CD4-positive, alpha-beta T cell treated with Interleukin-4 for 1 hour (primary cell): Measurements from ENCODE around the gene ADGRG1.

Experiments
- DNase-seq, 2 donors: peaks; one replicate each; pipeline ENCODE4 v3.0.0-alpha.2; 2020 to 2022

ADGRG1 gene

DNA sequence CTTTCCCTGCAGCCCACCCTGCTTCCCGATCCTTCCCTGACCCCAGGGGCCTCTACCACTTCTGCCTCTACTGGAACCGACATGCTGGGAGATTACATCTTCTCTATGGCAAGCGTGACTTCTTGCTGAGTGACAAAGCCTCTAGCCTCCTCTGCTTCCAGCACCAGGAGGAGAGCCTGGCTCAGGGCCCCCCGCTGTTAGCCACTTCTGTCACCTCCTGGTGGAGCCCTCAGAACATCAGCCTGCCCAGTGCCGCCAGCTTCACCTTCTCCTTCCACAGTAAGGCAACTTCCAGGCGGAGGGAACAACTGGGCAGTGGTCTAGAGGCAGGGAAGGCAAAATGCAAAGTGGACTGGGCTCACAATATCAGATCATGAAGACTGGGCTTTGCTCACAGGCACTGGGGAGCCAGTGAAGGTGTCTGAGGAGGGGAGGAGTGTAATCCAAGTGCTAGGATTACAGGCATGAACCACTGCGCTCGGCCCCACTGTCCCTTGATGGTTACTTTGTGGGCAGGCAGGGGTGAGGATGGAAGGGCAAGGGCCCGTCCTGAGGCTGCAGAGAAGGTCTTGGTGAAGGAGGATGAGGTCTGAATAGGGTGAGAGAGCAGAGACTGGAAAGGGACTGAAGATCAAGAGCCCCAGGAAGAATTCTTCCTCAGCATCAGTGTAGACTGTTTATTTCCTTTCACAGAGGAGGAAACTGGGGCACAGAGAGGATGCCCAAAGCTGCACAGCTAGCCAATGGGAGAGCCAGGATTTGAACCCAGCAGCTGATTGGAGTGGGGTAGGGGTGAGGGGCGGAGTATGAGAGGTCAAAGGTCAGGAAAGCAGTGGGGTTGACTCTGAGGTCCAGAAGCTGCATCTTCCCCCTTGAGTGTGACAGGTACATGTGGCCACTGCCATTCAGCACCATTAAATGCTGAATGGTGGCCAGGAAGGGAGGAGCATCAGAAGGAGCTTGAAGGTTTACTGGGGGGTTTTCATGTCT, 23.2 kb downstream of the ADGRG1 start:
- DNase-seq, result peak; percentile 28 to 53

DNA sequence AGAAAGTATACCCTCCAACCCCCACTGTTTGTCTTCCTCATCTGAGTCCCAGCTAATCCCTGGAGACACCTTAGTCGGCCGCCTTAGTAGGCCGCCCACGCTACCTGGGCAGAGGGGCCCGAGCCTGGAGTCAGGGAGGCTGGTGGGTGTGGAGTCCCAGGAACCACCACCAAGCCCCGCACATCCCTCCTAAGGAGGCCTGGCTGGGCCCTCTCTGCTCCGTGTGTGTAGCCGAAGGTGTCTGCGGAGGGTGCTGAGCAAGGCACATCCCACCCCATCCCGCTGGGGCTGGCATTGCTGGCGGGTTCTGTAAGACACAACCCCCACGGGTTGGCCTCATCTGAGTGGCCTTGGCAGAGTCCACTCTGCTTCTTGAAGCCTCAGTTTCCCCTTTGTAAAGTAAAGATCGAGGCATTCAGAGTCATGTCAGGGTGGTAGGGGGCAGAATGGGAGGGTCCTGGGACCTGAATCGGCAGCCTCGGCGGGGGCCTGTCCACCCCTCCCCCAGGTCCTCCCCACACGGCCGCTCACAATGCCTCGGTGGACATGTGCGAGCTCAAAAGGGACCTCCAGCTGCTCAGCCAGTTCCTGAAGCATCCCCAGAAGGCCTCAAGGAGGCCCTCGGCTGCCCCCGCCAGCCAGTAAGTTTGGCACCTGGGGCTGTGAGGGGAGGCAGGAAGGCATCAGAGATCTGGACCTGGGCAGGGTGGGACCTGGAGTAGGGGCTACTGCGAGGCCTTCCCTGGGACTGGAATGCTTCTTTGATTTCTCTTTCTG, 24.5 kb downstream of the ADGRG1 start:
- no peak for DNase-seq

DNA sequence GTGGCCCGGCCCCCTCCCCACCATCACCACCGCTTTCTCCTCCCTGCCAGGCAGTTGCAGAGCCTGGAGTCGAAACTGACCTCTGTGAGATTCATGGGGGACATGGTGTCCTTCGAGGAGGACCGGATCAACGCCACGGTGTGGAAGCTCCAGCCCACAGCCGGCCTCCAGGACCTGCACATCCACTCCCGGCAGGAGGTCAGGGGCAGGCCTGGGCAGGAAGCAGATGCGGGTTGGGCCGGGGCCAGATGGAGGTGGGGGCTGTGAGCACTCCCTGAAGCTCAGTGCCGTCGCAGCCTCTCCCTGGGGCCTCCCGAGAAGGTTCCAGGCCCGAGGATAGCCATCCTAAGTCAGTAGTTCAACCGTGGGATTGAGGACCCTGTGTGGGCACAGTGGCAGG, 25.5 kb downstream of the ADGRG1 start:
- no peak for DNase-seq

DNA sequence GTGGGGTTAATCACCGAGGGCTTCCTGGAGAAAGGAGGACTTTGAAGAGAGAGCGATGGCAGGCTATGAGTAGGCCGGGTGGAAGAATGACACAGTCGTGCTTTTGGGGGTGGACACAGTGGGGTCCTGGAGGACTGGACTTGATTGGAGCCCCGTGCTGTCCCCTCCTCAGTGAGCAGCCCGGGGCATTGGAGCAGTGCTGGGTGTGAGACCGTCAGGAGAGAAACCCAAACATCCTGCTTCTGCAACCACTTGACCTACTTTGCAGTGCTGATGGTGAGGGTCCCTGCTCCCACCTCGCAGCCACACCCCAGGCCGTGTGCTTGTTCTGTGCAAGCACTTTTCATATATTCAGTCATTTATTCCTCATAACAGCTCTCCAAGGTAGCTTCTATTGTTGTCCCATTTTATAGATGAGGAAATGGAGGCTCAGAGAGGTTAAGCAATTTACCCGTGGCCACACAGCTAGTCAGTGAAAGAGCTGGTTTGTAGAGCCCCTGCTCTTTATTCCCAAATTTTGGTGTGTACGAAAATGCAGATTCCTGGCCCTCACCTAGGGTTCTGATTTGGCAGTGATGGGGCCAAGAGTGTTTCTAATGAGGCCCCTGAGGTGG, 28.0 kb downstream of the ADGRG1 start:
- no peak for DNase-seq

DNA sequence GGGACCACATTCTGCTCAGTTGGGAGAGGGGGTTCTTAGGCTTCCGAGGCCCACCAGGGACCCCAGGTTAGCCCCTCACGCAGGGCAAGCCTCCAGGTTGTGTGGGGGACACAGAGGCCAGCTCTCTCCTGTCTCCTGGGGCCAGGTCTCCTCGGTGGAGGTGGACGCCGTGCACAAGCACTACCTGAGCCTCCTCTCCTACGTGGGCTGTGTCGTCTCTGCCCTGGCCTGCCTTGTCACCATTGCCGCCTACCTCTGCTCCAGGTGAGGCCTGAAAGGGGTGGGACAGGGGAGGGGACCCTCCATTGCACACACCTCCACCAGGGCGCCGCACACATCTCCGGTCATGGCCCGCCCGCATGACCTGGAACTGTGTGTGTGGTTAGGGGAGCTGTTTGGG, 28.8 kb downstream of the ADGRG1 start:
- no peak for DNase-seq

DNA sequence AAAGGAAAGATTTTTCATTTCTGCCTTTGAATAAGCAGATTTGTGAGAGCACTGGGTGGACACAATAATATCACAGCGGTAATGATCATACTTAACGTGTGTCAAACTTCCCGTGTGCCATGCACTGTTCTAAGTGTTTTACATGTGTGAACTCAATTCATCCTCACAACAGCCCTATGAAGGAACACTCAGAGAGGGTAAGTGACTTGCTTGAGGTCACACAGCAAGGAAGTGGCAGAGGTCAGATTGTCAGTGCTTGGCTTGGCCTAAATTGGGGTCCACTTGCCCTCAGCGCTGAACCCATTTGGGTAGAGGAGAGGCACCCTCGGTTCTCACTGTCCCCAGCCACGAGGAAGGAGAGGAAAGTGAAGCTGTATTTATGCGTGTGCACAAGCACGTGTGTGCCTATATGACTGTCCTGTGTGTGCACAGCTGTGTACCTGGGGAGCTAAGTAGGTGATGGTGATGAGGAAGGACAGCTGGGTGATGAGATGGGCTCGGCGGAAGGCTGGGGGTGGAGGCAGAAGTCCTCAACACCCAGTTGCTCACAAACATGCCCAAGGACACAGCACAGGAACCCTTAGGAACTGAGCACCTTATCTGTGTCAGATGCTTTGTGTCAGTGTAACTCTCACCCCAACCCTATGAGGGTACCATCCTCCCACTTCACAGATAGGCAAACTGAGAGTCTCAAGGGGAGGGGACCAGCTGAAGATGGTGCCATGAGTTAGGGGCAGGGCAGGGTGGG, 29.9 kb downstream of the ADGRG1 start:
- DNase-seq, result no peak

DNA sequence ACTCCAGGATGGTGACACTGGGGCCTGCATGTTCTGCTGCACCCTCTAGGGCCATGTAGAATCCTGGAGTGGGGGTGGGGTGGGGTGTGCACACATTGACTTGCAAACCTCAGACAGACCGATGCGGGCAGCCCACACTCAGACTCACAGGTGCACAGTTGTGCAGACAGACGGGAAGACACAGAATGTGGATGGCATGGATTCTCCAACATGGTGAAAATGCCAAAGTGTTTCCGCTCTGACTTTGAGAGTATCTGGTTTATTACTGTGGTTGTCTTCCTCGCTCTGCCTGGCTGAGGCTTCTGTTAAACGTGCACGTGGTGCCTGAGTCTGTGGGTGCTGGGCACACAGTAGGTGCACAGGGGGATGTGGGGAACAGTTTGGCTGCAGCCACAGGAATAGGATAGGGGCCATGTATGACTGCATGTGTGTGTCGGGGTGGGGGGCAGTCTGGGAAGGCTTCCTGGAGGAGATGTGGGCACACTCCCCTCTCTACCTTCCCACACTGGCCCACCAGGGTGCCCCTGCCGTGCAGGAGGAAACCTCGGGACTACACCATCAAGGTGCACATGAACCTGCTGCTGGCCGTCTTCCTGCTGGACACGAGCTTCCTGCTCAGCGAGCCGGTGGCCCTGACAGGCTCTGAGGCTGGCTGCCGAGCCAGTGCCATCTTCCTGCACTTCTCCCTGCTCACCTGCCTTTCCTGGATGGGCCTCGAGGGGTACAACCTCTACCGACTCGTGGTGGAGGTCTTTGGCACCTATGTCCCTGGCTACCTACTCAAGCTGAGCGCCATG, 30.6 kb downstream of the ADGRG1 start:
- DNase-seq, result no peak

DNA sequence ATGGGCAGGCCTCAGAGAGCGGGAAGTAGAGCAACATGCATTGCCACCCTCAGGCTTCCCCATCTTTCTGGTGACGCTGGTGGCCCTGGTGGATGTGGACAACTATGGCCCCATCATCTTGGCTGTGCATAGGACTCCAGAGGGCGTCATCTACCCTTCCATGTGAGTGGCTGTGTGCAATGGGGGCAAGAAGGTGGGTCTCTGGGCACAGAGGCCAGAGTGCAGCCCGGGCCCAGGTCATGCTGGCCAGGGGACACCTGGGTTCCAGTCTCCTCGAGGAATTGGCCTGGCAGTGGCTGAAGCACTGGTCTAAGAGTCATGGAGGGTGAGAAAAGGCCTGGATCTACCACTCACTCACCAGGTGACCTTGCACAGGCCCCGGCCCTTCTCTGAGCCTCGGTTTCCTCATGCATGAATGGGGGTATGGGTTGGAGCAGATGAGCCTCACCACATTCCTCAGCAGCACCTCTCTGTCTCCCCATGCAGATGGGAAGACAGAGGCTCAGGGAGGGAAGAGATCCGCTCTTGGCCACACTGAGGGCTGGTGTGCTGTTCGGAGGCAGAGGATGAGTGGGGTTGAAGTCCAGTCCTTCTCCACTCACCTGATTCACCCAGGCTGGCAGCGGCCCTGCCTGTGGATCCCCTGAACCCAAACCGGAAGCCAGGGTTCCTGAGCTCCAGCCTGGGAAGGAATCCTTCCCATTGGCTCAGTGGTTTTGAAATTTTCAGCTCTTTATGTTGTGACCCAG, 32.5 kb downstream of the ADGRG1 start:
- DNase-seq, result no peak

DNA sequence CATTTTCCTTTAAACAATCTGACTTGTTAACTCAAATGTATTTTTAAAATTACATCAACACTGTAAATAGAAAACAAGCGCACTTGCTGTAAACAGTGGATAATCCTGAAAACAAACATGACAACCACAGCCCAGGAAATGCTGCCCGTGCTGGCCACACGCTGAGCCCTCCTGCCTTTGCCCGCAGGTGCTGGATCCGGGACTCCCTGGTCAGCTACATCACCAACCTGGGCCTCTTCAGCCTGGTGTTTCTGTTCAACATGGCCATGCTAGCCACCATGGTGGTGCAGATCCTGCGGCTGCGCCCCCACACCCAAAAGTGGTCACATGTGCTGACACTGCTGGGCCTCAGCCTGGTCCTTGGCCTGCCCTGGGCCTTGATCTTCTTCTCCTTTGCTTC, 33.1 kb downstream of the ADGRG1 start:
- DNase-seq, result no peak

DNA sequence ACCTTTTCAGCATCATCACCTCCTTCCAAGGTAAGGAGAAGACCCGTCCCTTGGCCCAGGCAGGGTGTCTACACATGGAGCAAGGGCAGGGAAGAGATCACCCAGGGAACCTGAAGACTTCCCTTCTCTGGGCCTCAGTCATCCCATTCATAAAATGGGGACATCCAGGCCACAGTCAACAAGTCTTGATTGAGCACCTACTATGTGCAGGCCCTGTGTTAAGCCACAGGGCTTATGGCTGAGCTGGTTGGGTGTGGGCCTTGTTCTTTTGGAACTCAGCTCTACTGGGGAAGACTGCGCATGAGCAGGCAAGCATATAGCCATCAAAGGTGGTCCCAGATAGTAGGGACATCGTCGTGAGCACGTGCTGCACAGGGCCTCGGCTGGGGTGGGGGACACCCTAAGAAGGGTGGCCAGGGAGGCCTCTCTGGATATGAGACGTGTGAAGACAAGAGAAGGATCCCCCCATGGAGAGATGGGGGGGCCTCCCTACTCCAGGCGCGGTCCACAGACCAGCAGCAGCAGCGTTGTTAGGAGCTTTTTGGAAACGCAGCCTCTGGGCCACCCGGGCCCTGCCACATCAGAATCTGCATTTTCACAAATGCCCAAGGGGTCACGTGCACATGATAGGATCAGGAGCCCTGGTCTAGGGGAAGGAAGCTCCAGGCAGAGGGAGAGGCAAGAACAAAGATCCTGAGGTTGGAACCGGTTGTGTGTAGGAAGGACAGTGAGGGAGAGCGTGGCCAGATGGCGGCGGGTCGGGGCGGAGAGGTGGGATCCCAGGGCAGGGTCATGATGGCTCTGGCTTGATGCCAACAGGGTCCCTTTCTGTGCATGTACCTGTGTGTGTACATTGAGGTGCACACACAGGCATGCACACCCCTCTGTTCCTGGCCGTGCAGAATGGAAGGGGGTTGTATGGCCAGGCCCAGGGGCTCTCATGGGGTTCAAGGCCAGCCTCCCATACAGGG, 33.8 kb downstream of the ADGRG1 start:
- no peak for DNase-seq

DNA sequence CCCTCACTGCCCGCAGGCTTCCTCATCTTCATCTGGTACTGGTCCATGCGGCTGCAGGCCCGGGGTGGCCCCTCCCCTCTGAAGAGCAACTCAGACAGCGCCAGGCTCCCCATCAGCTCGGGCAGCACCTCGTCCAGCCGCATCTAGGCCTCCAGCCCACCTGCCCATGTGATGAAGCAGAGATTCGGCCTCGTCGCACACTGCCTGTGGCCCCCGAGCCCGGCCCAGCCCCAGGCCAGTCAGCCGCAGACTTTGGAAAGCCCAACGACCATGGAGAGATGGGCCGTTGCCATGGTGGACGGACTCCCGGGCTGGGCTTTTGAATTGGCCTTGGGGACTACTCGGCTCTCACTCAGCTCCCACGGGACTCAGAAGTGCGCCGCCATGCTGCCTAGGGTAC, 35.0 kb downstream of the ADGRG1 start:
- no peak for DNase-seq

DNA sequence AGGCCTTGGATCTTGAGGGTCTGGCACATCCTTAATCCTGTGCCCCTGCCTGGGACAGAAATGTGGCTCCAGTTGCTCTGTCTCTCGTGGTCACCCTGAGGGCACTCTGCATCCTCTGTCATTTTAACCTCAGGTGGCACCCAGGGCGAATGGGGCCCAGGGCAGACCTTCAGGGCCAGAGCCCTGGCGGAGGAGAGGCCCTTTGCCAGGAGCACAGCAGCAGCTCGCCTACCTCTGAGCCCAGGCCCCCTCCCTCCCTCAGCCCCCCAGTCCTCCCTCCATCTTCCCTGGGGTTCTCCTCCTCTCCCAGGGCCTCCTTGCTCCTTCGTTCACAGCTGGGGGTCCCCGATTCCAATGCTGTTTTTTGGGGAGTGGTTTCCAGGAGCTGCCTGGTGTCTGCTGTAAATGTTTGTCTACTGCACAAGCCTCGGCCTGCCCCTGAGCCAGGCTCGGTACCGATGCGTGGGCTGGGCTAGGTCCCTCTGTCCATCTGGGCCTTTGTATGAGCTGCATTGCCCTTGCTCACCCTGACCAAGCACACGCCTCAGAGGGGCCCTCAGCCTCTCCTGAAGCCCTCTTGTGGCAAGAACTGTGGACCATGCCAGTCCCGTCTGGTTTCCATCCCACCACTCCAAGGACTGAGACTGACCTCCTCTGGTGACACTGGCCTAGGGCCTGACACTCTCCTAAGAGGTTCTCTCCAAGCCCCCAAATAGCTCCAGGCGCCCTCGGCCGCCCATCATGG, 35.7 kb downstream of the ADGRG1 start:
- DNase-seq, result no peak

DNA sequence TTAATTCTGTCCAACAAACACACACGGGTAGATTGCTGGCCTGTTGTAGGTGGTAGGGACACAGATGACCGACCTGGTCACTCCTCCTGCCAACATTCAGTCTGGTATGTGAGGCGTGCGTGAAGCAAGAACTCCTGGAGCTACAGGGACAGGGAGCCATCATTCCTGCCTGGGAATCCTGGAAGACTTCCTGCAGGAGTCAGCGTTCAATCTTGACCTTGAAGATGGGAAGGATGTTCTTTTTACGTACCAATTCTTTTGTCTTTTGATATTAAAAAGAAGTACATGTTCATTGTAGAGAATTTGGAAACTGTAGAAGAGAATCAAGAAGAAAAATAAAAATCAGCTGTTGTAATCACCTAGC, 36.2 kb downstream of the ADGRG1 start:
- DNase-seq, result no peak

DNA sequence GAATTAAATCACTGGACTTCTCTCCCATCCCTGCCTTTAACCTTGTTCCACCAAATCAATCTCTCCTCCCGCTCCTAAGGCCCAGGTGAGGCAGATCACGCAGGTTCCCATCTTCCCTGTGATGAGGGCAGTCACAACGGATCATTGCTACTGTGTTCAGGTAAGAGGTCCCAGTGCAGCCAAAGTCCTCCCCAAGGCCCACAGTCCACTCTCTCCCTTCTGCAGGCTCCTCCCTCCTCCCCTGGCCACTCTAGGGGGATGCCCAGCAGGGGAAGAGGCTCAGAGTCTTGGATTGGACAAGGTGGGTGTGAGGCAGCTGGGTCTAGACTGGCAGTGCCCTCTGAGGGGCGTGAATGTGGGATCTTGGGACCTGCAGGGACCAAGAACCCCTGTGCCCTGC, 37.1 kb downstream of the ADGRG1 start:
- no peak for DNase-seq

DNA sequence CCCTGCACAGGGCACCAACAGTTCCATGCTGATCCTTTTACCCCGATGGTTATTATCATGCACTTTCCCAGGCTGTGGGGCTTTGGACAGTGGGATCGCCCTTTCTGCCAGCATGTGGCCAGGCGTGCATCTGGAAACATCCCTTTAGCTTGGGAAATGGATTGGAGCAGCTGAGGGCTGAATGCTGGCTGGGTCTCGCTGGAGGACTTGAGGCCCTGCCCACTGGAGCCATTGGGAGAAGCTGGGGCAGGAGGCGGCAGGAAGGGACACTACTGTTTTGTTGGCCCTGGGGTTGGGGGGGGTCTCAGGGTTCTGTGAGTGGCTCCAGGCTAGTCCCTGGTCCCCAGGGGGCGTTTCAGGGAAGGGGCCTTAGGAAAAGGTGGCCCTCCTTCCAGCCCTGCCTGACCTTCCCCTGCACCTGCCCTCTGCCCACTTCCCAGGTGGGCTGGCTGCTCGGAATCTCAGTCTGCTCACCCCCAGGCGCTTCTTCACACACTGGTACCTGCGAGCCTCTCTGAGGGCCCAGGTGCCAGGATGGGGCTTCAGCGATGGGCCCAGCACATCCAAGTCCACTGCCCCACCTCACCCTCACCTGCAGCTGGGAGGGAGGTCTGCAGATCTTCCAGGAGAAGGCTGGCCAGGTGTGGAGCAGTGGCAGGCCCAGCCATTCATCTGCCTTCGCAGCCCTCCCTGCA, 38.1 kb downstream of the ADGRG1 start:
- DNase-seq, result no peak

DNA sequence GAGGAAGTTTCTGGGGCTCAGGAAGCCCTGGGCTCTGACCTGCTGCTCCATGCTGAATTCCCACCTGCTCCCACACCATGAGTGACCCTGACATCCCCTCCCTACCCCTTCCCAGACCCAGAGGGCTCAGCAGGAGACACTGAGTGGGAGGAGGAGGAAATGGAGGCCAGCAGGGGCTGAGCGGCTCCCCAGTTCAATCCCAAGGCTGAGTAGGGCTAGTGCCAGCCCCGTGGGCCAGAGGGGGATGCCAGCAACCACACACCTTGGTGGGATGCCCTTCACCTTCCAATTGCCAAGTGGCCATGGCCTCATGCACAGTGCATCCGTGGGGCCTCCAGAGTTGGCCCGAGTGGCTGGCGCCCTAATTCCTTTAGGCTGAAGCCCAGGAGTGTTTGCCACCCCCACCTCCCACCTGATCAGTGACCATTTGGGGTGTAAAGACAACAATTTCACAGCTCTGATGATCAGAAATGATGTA, 38.7 kb downstream of the ADGRG1 start:
- no peak for DNase-seq

DNA sequence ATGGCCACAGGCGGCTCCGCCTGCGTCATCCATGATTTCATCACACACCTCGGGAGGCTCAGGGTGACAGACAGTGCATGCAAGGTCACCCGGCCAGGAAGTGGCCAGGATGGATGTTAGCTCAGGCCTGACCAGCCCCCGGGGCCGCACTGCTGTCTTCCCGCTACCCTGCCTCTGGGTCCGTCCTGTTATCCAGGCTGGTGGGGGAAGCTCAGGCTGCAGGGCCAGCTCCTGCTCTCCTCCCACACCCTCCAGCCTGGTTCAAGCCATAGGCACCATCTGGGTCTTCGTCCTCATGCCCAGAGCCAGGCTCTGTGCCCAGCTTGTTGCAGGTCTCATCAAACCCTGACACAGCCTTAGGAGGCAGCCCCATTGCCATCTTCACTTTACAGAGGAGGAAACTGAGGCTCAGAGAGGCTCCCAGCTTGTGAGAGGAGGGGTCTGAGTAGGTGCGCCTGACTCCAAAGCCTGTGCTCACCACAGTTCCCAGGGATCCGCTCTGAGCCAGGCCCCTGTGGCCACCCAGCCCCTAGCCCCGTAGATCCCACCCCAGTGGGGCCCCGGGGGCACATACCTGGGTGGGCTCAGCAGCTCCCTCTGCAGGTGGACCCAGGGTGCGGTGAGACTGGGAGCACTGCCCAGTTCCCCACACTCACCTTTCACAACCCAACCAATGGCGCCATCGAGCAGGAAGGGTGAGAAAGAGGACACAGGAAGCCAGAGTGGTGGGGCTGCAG, 39.3 kb downstream of the ADGRG1 start:
- peak; percentile 16 to 82 for DNase-seq

DNA sequence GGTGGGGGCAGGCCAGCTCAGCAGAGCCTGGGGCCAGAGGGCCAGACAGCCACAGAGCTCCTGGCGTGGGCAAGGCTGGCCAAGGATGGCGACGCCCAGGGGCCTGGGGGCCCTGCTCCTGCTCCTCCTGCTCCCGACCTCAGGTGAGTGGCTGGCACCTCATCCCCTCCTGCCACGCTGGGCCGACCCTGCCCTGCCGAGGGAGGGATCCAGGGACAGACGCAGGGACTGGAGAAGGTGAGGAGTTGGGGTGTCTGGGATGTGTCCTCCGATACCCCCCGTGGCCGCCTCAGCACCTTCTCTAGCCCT, 39.8 kb downstream of the ADGRG1 start, which contains the start of gene ADGRG3:
Gene ADGRG3 (plus strand): TSS at position 44 of the 309 bp plus-strand sequence. CDS start 42 bp downstream, at position 86.
- no peak for DNase-seq
